DMS79 (cell line): ENCODE measurements around the gene STAT1.

Source experiments
- DNase-seq: peaks from one replicate; lab custom pipeline; 2025; lab: John Stamatoyannopoulos, UW

The STAT1 gene

GRCh38 chr2:190959911-190960788 is 53.8 kb downstream of the STAT1 start:
- no peak for DNase-seq

- DNase-seq: no peak
Measured at GRCh38 chr2:190953257-190953656, 60.7 kb downstream of the STAT1 start.

- DNase-seq: no peak
Measured at GRCh38 chr2:190950566-190950991, 63.4 kb downstream of the STAT1 start.

GRCh38 chr2:190948671-190949070 is 65.3 kb downstream of the STAT1 start:
- DNase-seq: no peak

- peak; percentile 37 for DNase-seq
Measured at GRCh38 chr2:190947711-190948251, 66.2 kb downstream of the STAT1 start.

- no peak for DNase-seq
Measured at GRCh38 chr2:190947141-190947540, 66.8 kb downstream of the STAT1 start.

GRCh38 chr2:190943706-190944105 is 70.3 kb downstream of the STAT1 start:
- no peak for DNase-seq

- no peak for DNase-seq
Measured at GRCh38 chr2:190942697-190943096, 71.3 kb downstream of the STAT1 start.

GRCh38 chr2:190941571-190941970 is 72.4 kb downstream of the STAT1 start:
- DNase-seq: no peak

GRCh38 chr2:190940454-190940853 is 73.5 kb downstream of the STAT1 start:
- DNase-seq: no peak

GRCh38 chr2:190938771-190939335 is 75.1 kb downstream of the STAT1 start:
- no peak for DNase-seq

- DNase-seq: no peak
Measured at GRCh38 chr2:190935054-190935453, 78.9 kb downstream of the STAT1 start.

GRCh38 chr2:190933361-190933760 is 80.6 kb downstream of the STAT1 start:
- DNase-seq: no peak

GRCh38 chr2:190932514-190932913 is 81.5 kb downstream of the STAT1 start:
- no peak for DNase-seq

GRCh38 chr2:190930411-190930810 is 83.6 kb downstream of the STAT1 start:
- DNase-seq: peak; percentile 3

GRCh38 chr2:190929919-190930318 is 84.1 kb downstream of the STAT1 start:
- no peak for DNase-seq

GRCh38 chr2:190927301-190927700 is 86.7 kb downstream of the STAT1 start:
- no peak for DNase-seq

- no peak for DNase-seq
Measured at GRCh38 chr2:190922376-190922775, 91.6 kb downstream of the STAT1 start.

GRCh38 chr2:190920085-190920484 is 93.9 kb downstream of the STAT1 start:
- no peak for DNase-seq
